Midbrain (tissue), 1 donor: ENCODE results near the gene CACNA1B.

Experiments
- DNase-seq: peaks from one replicate; lab custom pipeline; 2025; lab: John Stamatoyannopoulos, UW

CACNA1B gene

DNA sequence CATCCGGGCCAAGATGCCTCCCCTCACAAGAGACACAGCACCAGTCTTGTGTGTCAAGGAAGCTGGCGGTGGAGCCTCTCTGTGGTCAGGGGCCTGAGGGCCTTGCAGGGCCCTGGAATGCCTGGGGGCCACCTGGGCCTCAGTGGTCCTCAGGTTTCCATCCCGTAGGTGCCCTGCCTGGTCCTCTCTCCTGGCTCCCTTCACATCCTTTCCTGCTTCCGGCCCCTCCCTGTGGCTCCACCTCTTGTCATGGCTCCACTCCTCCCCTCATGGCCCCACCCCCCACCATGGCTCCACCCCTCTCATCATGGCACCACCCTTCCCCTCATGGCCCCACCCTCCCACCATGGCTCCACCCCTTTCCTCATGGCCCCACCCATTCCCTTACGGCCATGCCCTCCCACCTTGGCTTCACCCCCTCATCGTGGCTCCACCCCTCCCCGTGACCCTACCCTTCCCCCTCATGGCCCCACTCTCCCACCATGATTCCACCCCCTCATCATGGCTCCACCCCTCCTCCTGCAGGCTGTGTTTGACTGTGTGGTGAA is 175.8 kb downstream of the CACNA1B start:
- DNase-seq = no peak

DNA sequence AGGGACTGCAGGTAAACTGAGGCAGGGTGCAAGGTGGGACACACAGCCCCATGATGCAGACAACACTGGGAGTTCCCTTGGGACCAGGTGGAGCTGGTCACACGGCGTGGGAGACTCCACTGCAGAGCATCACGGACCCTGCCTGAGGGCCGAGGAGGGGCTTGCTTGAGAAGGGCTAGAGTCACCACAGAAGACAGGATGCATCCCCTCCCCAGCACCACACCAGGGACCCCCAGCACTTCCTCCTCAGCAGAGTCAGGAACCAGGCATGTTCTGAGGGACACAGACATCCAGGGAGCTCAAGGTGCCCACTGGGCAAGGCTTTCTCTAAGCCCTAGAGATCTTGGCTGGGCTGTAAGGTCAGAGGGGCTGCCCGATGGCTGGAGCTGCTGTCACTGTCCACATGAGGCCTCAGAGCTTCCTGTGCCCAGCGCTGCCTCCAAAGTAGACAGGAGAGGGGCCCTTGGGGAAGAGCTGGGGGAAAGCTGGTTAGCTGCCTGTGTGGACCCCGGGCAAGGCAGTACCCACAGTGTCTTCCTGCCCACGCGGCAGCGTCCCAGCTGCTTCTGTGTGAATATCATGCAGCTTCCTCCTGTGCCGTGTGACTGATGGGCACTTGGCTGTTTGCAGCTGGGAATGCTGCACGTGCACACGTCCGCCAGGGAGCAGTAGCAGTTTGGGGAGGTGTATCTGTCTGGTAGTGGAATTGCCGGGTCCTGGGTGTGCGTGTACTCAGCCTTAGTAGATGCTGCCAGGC is 176.6 kb downstream of the CACNA1B start:
- no peak for DNase-seq

- no peak for DNase-seq
Measured at GRCh38 chr9:138057726-138058125, 180.1 kb downstream of the CACNA1B start.

DNA sequence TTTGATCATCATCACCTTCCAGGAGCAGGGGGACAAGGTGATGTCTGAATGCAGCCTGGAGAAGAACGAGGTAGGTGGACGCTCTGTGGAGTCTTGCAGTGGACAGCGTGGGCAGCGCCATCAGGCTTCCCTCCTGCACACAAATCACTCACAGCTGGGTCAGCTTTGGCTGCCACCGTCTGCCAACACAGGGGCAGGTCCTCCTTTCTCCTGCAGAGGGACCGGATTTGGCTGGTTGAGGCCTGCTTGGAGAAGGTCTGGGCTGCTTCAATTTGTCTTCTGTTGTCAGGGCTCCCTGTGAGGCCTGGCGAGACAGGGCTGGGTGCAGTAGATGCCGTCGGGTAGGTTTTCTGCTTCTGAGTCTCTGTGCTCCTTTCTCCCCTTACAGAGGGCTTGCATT is 180.6 kb downstream of the CACNA1B start:
- DNase-seq = no peak

- DNase-seq = no peak
Measured at GRCh38 chr9:138059196-138059595, 181.6 kb downstream of the CACNA1B start.

DNA sequence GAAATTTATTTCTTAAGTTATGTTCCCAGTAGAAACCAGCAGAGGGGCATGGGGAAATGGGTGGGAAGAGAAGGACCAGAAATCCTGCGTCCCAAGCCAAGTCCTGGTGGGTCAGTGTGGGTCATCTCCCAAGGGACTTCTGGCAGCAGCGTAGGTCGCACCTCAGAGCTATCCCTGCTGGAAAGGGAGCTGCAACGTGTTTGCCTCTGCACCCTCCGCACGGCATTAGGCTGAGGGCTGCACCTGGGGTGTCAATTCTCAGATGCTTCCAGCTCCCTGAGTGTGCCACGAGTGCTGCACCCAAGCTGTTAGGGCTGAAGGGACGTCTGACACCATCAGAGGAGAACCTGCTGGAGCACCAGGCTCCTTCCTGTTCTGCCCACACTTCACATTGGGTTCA is 182.8 kb downstream of the CACNA1B start:
- no peak for DNase-seq

DNA sequence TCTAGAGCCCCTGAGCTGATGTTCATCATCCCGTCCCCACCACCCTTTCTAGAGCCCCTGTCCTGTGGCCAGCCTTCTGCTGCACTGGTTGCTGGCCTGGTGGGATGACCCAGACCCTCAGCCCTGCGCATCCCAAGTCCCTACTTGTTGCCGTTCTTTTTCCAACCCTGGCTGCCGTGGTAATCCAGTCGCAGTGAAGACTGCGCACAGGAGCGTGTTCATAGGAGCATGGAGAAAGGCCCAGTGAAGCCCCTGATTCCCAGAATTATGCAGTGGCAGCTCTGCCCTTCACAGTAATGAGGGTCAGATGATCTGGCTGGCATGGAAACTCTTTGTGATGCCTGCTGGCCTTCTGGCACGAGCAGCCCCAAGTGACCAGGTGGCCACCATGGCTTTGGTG is 183.3 kb downstream of the CACNA1B start:
- DNase-seq = no peak

- DNase-seq = no peak
Measured at GRCh38 chr9:138061631-138062030, 184.0 kb downstream of the CACNA1B start.

DNA sequence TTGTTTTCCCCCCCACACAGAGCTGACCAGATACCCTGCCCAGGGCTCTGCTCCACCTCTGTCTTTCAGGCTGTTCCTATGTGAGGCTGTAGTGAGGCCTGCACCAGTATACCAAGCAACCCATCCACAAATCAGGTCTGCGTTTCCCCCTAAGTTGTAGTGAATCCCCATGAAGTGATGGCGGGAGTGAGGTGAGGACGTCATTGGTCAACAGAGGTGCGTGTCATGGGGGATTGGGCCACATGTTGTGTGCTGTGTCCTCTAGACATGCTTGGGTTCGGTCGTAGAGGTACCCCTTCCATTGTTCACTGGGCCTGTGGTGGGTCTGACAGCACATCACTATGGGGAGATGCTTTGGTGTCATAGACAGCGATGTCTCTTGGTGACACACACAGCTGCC is 184.6 kb downstream of the CACNA1B start:
- DNase-seq = no peak

DNA sequence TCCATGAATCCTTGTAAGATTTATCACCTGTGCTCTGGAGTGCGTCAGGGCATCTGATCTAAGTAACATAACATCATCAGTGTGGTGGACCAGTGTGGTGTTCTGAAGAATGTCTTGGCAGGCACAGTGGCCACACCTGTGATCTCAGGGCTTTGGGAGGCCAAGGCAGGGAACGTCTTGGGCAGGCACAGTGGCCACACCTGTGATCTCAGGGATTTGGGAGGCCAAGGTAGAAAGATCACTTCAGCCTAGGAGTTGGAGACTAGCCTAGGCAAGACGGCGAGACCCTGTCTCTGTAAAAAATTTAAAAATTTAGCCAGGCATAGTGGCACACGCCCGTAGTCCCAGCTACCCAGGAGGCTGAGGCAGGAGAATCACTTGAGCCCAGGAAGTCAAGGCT is 185.5 kb downstream of the CACNA1B start:
- no peak for DNase-seq

DNA sequence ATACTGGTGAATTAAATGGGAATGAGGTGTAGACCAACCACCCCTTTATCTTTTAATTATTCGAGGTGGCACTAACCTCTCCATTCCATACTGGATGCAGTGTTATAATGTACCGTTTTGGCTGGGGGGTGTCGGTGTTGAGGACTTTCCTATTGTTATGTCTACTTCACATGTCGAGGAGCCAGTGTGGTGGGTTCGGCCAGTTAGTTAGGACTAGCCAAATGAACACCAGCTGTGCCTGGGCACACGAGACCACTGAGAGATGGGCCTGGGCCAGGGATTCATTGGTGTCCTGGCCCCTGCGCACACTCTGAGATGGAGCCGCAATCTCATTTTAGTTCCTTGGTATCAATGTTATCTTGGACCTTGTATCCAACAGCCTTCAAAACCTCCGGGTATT is 186.2 kb downstream of the CACNA1B start:
- no peak for DNase-seq

DNA sequence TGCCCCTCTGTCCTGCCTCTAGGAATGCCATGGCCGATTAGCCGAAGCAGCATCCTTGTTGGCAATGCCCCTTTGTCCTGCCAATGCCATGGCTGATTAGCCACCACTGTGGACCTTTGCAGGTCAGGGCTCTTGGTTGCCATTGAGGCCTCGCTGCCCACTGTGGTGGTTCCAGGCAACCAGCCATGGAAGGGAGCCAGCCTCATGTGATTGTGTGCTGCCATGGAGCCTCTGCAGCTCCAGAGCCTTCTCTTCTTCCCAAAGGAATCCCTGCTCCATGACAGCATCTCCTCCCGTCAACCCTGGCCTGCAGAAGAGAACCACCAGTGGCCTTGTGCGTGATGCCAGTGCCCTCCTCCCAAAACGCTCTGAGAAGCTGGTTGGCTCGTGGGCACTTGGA is 187.0 kb downstream of the CACNA1B start:
- no peak for DNase-seq

DNA sequence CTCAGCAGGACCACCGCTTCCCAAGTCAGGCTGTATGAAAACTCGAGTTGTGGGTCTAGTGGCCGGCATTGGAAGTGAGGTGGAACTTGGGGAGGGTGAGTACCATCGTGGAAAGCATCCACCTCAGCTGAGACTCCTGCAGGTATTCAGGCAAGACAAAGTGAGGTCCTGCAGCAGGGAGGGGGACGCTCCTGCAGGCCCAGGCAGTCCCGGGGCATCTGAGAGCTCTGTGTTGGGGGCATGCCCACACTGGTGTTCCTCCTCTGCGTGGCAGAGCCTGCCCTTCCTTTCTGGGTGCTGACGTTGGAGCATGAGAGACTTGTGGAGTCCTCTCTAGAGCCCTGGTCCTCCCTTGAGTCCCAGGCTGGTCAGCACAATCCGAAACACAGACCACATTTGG is 187.7 kb downstream of the CACNA1B start:
- no peak for DNase-seq

- DNase-seq = no peak
Measured at GRCh38 chr9:138066049-138066448, 188.5 kb downstream of the CACNA1B start.

GRCh38 chr9:138067613-138068367 is 190.2 kb downstream of the CACNA1B start:
- no peak for DNase-seq

- no peak for DNase-seq
Measured at GRCh38 chr9:138068601-138069035, 191.0 kb downstream of the CACNA1B start.

DNA sequence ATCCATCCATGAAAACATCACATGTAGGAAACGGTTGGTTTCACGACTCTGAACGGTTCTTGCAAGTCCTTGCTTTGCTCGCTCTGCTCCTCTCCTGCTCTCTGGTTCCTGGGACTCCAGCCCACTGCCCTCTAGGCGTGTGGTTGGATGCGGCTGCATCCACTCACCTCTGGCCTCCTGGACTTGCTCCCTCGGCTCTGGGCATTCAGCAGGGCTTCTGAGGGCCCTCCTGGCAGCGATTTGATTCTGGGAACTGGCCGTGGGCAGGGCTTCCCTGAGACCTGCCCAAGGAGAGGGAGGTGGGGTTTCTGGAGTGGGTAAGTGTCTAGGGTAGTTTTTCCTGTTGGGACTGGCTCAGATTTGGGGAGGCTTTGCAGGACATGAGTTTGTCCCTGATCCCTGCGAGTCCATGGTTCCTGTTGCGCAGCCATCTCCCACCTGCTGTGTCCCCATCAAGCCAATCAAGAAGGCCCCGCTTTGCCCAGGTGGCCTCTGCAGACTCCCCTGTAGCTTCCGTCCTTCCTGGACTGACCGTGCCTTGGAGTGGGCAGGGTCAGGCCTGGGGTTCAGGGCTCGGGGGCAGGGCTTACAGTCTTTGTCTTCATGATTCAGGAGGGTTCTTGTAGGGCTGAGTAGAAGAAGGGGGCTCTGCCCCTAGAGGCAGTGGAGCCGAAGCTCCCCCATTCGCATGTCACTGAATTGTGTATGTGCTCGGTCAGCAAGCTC is 192.3 kb downstream of the CACNA1B start:
- DNase-seq = no peak

DNA sequence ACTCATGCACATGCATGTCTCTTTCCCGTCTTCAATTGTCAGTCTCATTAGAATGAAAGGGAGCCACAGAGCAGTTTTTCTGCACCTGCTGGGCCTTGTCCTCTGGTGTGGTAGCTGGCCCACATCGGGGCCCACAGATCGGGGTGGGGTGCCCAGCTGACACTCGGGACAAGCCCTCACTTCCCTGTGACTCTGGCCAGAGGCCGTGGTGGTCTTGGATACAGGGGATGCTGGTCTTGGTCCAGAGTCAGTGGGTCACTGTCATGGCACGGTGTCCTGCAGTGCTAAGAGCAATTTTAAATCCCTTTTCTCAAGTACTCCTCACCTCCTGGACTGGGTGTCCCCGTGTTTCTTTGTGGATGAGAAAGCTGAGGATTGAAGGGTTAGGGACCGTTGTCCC is 193.2 kb downstream of the CACNA1B start:
- no peak for DNase-seq

- DNase-seq = no peak
Measured at GRCh38 chr9:138071292-138071691, 193.7 kb downstream of the CACNA1B start.

GRCh38 chr9:138071731-138072130 is 194.1 kb downstream of the CACNA1B start:
- DNase-seq = no peak

- DNase-seq = no peak
Measured at GRCh38 chr9:138072161-138072842, 194.7 kb downstream of the CACNA1B start.

GRCh38 chr9:138072897-138073296 is 195.3 kb downstream of the CACNA1B start:
- no peak for DNase-seq
